ENCODE measurements around the gene AMOTL2. TPM values are rescaled to one million over a fixed set of nuclear protein-coding genes. Genes with fewer than 3 reads are reported as not detected.

AMOTL2 gene
- 73.8 TPM for total RNA-seq

- DNase-seq, result peak; percentile 77
Observed at GRCh38 chr3:134374105-134374790, at the start of gene AMOTL2. AMOTL2 (minus strand) TSS chr3:134374447; CDS start chr3:134371433, 3,014 bp downstream.

DNA sequence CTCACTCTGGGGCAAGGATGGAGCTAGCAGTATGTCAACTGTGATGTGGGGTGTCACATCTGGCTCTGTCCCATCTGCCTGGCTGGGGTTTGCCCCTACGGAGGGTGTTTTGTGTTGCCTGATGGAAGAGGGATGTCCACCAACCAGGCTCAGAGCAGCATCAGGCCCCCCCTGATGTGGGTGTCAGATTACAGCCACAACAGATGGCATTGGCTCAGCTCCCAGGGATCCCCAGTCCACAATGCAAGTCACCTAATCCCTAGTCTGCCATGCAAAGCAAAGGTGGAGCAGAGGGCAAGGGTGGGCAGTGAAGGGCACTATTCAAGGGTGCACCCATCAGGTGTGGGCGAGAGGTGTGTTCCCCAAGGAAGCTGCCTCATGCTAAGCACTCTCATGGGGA, 48.9 kb upstream of the AMOTL2 start:
- DNase-seq, result no peak

DNA sequence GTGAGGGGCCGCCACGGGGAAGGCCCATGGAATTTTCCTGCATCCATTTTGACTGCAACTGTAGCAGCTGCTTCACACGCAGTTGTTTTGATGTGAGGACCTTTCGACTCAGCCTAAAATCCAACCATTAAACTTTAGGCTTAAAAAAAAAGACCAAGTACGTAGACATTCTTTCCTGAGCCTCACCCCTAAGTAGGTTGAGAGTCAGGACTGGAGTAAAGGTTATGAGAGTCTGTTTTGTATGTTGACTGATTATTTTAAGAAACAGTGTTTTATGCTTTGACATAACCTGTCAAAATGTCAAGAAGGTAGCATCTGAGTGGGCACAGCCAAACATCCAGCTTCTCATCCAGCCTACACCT, 45.7 kb upstream of the AMOTL2 start:
- no peak for DNase-seq

DNA sequence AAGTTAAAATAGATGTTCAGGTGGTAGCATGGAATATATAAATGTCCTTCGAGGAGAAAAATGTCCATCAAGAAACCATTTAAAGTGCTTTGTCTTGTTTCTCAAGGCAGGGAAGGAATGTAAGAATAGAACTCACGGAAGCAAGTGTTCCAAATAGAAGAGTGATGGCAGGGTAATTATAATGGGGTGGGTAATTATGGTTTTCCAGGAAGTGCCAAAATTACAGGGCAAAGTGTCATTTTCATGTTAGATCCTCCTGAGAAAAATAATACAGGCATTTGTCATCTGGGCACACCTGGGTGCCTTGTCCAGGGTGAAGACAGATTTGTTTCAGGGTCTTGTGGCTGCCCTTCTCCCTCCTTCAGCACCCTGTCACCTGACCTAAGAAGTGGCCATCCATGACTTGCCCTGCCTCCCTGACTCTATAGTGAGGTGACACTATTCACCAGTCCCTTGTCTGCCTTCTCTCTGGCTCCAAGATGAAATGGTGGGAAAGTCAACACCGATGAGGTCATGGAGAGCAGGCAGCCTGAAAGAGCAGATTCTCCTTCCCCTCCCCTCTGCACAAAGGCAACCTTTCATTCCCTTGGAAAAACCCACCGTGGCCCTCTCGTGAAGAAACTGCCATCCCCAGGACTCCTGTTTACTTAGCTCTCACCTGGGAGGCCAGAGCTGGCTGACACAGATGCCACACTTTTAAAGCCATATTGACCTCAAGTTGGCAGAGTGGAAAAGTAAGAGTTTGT, 45.1 kb upstream of the AMOTL2 start:
- no peak for DNase-seq

DNA sequence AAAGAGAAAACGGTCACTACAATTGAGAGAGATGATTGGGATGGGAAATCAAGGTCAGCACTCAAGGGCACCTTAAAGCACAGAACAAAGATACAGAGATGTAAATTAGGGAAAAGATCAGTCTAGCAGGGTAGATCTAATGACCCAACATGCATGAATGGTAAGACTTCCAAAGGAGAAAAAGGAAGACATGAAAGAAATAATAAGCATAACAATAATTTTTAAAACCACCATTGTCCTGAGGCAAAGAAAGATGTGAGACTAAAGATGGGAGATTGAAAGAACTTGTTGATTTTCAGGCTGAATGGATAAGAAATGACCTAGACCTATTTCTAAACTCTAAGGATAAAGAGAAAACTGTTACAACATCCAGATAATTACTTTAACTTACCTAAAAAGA, 34.8 kb upstream of the AMOTL2 start:
- no peak for DNase-seq

GRCh38 chr3:134407239-134407625, 33.0 kb upstream of the AMOTL2 start:
- DNase-seq, result no peak

DNA sequence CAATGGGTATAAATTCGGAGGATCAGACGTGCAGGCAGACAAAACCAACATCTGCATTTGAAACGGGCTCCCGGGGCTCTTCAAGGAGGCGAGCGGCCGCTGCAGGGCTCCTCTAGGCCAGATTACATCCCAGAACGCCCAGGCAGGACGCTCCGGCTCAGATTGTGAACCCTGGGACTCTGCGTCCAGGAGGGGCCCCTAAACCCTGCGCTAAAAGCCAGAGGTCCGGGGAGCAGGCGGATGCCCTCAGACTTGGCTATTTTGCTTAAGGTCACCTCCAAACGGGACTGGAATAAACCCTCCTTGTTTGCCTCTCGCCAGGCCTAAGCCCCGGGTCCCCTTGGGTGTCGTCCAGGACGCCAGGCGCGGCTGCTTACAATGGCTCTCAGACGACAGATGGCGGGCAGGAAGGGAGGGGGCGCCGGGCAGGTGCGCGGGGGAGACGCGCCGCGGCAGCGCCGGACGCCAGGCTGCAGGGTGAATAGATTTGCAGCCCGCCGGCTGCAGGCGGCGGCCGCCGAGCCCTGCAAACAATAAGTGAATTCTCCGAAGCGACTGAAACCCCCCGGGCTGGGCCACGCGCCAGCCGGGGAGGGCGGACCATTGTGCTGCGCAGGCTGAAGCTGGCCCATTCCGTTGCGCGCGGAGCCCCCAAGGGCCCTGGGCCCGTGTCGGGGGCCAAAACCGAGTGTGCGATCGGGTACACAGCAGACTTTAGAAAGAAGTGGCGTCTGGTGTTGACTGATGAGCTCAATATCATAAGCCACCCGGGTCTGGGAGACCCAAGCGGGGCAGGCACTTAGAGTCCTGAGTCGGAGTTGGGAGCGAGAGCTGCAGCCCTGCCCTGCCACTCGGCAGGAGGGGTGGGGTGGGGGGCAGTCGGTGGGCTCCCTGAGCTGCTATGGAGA, 32.3 kb upstream of the AMOTL2 start:
- DNase-seq, result peak; percentile 78

GRCh38 chr3:134404366-134404885, 30.2 kb upstream of the AMOTL2 start:
- no peak for DNase-seq

DNA sequence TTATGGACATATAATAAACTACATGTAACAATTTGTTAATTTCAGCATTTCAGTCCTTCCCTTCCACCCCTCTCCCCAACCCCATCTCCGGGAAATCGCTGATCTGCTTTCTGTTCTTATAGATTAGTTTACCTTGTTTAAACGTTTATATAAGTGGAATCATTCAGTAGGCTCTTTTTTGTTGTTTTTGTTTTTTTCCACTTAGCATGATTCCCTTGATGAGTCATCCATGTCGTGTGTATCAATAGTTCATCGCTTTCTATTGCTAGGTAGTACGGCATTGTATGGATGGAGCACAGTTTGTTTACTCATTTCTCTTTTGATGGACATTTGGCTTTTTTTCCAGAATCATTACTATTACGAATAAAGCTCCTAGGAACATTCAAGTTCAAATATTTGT, 23.5 kb upstream of the AMOTL2 start:
- DNase-seq, result no peak

DNA sequence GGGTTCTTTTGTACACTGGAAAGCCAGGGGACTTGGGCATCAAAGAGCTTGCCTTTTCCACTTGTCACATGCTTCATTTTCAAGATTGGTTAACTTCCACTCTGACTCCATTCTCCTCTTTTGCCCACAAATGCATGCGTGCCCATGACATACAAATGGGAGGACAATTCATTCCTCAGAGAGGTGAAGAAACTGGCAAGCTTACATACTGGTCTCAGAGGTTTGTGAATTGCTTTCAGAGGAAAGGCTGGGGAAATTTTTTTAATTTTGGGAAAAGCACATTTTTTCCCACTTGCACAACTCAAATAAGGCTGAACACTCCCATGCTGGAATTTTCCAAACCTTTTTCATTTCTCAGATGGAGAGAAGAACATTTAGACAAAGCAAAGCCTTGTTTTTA, 20.9 kb upstream of the AMOTL2 start:
- DNase-seq, result no peak

GRCh38 chr3:134394380-134394779, 20.1 kb upstream of the AMOTL2 start:
- no peak for DNase-seq

DNA sequence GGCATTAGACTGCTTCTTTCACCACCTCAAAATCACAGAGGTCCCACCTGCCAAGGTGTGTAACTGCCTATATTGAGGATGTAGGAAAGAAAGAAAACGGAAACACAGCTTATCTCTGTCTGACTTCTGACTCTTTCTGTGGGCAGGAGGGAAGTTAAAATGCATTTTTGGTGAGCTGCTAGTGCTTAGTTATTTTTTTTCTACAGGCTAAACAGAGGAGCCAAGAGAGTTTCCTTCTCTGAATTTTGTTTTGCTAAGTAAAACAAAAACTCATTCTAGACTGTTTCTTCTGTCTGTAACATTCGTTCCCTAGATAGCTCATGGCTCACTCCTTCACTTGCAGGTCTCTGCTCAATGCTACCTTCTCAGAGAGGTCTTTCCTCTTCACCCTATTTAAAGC, 18.8 kb upstream of the AMOTL2 start:
- no peak for DNase-seq

DNA sequence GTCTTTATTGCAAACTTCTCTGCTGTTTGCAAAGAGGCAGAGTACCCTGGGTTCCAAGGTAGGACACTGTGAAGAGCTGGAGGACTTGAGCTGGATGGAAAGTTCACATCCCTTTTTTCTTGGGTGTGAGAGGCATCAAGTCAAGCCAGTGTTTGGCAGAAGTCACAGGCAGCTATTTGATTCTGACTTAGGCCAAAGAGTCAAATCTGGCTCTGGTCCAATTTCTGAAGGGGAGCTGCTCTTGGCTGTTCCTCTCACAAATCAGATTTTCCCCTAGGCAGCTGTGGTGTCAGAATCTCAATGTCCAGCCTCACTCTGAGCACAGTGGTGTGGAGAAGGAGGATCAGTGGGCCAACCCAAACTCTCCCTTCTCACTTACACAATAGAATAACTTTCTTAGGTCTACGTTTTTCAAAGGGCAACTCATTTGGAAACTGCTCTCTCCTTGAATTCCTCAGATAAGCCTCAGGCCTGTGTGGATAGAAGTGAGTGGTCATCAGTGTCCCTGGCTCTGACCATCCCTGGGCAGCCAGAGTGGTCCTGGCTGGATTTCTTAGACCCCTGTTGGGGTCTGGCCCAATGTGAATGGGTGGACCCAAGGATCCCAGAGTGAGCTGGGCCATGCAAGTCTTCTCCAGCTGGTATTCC, 18.2 kb upstream of the AMOTL2 start:
- no peak for DNase-seq

DNA sequence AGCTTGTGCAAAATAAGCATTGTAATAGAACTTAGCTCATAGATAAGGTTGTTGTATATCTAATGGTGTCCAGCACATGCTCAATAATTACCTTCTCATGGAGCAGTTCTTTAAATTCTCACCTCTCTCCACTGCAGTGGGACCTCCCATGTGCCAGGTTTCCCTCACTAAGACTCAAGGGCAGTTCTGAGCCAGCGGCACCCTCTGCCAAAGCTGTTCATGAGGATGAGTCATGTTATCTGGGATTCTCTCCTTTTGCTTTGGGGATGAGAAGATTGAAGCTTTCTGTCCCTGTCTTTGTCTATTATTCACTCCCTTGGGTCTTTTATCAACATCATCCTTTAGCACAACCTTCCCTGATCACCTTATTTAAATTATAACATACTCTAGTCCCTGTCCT, 15.6 kb upstream of the AMOTL2 start:
- no peak for DNase-seq

- DNase-seq, result no peak
Observed at GRCh38 chr3:134388788-134389485, 14.7 kb upstream of the AMOTL2 start.

GRCh38 chr3:134388292-134388691, 14.0 kb upstream of the AMOTL2 start:
- no peak for DNase-seq

GRCh38 chr3:134387293-134387692, 13.0 kb upstream of the AMOTL2 start:
- no peak for DNase-seq

DNA sequence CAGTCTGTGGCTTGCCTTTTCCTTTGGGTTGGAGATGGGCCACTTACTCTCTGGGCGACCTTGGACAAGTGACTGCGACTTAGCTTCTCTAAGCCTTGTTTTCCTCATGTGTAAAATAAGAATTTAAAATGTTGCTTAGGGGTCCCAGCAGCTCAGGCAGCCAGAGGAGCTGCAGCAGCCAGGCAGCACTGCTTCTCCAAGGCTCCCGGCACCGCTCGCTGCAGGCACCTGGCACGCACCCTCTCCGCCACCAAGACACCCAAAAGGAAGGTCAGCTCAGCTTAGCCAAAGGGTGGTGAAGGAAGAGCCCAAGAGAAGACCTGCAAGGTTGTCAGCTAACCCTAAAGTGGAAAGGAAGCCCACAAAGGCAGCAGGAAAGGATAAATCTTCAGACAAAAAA, 10.7 kb upstream of the AMOTL2 start:
- no peak for DNase-seq

- no peak for DNase-seq
Observed at GRCh38 chr3:134381831-134382442, 7.7 kb upstream of the AMOTL2 start.

- no peak for DNase-seq
Observed at GRCh38 chr3:134381076-134381475, 6.8 kb upstream of the AMOTL2 start.

GRCh38 chr3:134380249-134380648, 6.0 kb upstream of the AMOTL2 start:
- DNase-seq, result no peak
